Chondrocyte (in vitro differentiated cells): Measurements from ENCODE around the gene IL16. TPM values are rescaled to one million over a fixed set of nuclear protein-coding genes. Genes with fewer than 3 reads are reported as not detected.

ENCODE experiments used
- DNase-seq: peaks from one replicate; pipeline ENCODE4 v3.0.0; 2021; ENCODE audit warnings: mixed read lengths, low spot score
- H3K27ac Mint-ChIP-seq: one replicate; pipeline ENCODE4 v1.8.0; 2021; ENCODE audit warnings: mild to moderate bottlenecking, moderate library complexity, mixed read lengths; ENCODE audit not compliant: unreplicated experiment
- H3K27me3 Mint-ChIP-seq: 2 replicates; pipeline ENCODE4 v1.8.0; 2021; ENCODE audit warnings: low read depth, mixed read lengths
- H3K36me3 Mint-ChIP-seq: 2 replicates; pipeline ENCODE4 v1.8.0; 2021; ENCODE audit warnings: low read depth, mixed read lengths
- H3K4me1 Mint-ChIP-seq: 2 replicates; pipeline ENCODE4 v1.8.0; 2021; ENCODE audit warnings: low read depth, mild to moderate bottlenecking, mixed read lengths
- H3K4me3 Mint-ChIP-seq: one replicate; pipeline ENCODE4 v1.8.0; 2021; ENCODE audit warnings: mild to moderate bottlenecking, moderate library complexity, mixed read lengths; ENCODE audit not compliant: unreplicated experiment
- H3K9me3 Mint-ChIP-seq: 2 replicates; pipeline ENCODE4 v1.8.0; 2021; ENCODE audit warnings: low read depth, mixed read lengths
- total RNA-seq: library from RNA; stranded (reverse); gene quantifications from 3 replicates; pipeline ENCODE4 v1.2.1, GENCODE V29; 2021
- TF ChIP-seq, protein P1 (sequence below): fragments of 200-600 bp; sonication (generic); IDR thresholded peaks from 2 replicates; pipeline ENCODE4 v1.5.0; 2021; ENCODE audit warnings: antibody characterized with exemption, mild to moderate bottlenecking, moderate library complexity

The IL16 gene
- total RNA-seq, 1 donor from 2014 or later = 2.0 TPM

DNA sequence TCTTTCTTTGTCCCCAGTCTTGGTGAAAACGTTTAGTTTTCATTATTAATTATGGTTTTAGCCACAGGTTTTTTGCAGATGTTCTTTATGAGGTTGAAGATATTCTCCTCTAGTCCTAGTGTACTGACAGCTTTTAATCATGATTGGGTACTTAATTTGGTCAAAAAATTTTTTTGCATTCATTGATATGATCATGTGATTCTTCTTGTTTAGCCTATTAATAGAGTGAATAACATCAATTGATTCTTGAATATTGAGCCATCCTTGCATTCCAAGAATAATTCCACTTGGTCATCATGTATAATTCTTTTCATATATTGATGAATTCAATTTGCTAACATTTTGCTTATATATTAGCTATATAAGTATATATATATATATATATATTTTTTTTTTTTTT is 46.1 kb downstream of the IL16 start:
- no peaks in the 10 kb centered on the region for H3K4me1 Mint-ChIP-seq
- peaks cover 8% of the 10 kb centered on the region for H3K36me3 Mint-ChIP-seq
- DNase-seq = no peak
- peaks cover 45% of the 10 kb centered on the region for H3K9me3 Mint-ChIP-seq
- no peak overlapping the region for H3K4me3 Mint-ChIP-seq
- H3K27ac Mint-ChIP-seq = no peak overlapping the region
- H3K27me3 Mint-ChIP-seq = peaks cover 6% of the 10 kb centered on the region
- TF ChIP-seq, protein P1, sequence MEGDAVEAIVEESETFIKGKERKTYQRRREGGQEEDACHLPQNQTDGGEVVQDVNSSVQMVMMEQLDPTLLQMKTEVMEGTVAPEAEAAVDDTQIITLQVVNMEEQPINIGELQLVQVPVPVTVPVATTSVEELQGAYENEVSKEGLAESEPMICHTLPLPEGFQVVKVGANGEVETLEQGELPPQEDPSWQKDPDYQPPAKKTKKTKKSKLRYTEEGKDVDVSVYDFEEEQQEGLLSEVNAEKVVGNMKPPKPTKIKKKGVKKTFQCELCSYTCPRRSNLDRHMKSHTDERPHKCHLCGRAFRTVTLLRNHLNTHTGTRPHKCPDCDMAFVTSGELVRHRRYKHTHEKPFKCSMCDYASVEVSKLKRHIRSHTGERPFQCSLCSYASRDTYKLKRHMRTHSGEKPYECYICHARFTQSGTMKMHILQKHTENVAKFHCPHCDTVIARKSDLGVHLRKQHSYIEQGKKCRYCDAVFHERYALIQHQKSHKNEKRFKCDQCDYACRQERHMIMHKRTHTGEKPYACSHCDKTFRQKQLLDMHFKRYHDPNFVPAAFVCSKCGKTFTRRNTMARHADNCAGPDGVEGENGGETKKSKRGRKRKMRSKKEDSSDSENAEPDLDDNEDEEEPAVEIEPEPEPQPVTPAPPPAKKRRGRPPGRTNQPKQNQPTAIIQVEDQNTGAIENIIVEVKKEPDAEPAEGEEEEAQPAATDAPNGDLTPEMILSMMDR = no peak

DNA sequence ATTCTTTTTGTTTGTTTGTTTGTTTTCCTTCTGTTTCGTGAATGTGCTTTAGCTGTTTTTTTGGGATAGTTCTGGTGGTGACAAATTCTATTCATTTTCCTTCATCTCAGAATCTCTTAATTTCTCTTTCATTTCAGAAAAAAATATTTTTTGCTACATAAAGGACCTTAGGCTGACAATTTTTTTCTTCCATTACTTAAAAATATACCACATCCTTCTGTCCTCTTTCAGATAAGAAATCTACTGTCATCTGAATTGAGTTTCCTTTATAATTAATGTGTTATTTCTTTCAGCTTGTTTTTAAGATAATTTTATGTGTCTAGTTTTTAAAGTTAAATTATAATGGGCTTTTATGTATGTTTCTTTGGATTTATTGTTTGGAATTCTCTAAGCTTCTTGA is 47.6 kb downstream of the IL16 start:
- Mint-ChIP-seq H3K4me1 (no peaks in the 10 kb centered on the region), H3K36me3 (peaks cover 8% of the 10 kb centered on the region), H3K27me3 (peaks cover 7% of the 10 kb centered on the region), H3K4me3 (no peak overlapping the region), H3K9me3 (peaks cover 45% of the 10 kb centered on the region), H3K27ac (no peak overlapping the region)
- TF ChIP-seq, protein P1 = no peak
- no peak for DNase-seq

DNA sequence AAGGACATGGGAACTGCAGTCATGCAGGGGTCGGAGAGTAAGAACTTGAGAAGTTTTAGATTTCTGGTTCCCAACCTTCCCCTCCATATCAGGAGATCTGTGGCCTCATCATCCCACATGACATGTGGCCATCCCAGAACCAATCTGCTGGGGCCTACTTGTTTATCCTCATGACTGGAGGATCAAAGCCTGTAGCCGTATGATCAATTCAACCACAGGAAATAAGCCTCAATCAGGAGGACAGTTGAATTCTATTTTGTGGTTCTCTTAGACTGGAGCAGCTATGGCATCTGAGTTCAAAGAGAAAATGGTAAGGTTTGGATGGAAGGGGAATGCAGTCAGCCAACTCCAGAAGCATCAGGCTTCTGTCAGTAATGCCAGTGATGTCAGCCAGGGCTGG is 57.2 kb downstream of the IL16 start:
- H3K4me3 Mint-ChIP-seq = no peak overlapping the region
- no peak overlapping the region for H3K27ac Mint-ChIP-seq
- H3K9me3 Mint-ChIP-seq = peaks cover 11% of the 10 kb centered on the region
- DNase-seq = no peak
- TF ChIP-seq, protein P1 = no peak
- H3K27me3 Mint-ChIP-seq = peaks cover 6% of the 10 kb centered on the region
- H3K36me3 Mint-ChIP-seq = peaks cover 6% of the 10 kb centered on the region
- peaks cover 9% of the 10 kb centered on the region for H3K4me1 Mint-ChIP-seq

GRCh38 chr15:81254277-81254915 is 57.7 kb downstream of the IL16 start:
- no peak for DNase-seq
- Mint-ChIP-seq H3K27me3 (peaks cover 6% of the 10 kb centered on the region), H3K27ac (no peak overlapping the region), H3K4me1 (peaks cover 9% of the 10 kb centered on the region), H3K36me3 (peaks cover 5% of the 10 kb centered on the region), H3K4me3 (no peak overlapping the region), H3K9me3 (peaks cover 10% of the 10 kb centered on the region)
- TF ChIP-seq, protein P1 = no peak

DNA sequence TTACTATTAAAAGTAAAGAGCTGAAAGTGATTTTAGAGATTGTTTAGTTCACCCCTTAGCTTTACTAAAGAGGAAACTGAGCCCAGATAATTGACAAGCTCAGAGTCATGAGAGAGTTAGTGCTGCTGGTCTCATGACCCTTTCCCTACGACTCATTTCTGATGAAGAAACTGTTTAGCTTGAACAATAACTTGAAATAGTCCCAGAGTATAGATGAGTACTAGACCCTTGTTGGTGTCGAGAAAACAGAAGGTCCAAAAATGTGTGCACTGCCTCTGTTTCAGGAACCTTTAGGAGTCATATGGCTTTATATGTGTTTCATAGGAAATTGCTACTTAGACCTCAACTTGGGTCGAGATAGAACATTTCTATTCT is 58.2 kb downstream of the IL16 start:
- Mint-ChIP-seq H3K4me1 (peaks cover 9% of the 10 kb centered on the region), H3K9me3 (peaks cover 6% of the 10 kb centered on the region), H3K27me3 (peaks cover 7% of the 10 kb centered on the region), H3K27ac (no peak overlapping the region), H3K4me3 (no peak overlapping the region), H3K36me3 (peaks cover 2% of the 10 kb centered on the region)
- TF ChIP-seq, protein P1 = no peak
- no peak for DNase-seq
